KOPT-K1 (cell line): ENCODE results near the gene PKP1.

Source experiments
- H3K27ac ChIP-seq: fragments of 200-600 bp; sonication (generic); 2 replicates; pipeline ENCODE4 v1.5.1; 2016; ENCODE audit warnings: antibody characterized with exemption, mild to moderate bottlenecking, low read depth, low read length; ENCODE audit not compliant: poor library complexity, severe bottlenecking
- H3K36me3 ChIP-seq: fragments of 200-600 bp; sonication (generic); 2 replicates; pipeline ENCODE4 v1.5.1; 2017; ENCODE audit warnings: antibody characterized with exemption, mild to moderate bottlenecking, low read length, moderate library complexity; ENCODE audit not compliant: insufficient read depth
- H3K9me3 ChIP-seq: fragments of 200-600 bp; sonication (generic); 2 replicates; pipeline ENCODE4 v1.5.1; 2017; ENCODE audit warnings: antibody characterized with exemption, low read length, mild to moderate bottlenecking; ENCODE audit not compliant: insufficient read depth, poor library complexity, severe bottlenecking

PKP1 gene

DNA sequence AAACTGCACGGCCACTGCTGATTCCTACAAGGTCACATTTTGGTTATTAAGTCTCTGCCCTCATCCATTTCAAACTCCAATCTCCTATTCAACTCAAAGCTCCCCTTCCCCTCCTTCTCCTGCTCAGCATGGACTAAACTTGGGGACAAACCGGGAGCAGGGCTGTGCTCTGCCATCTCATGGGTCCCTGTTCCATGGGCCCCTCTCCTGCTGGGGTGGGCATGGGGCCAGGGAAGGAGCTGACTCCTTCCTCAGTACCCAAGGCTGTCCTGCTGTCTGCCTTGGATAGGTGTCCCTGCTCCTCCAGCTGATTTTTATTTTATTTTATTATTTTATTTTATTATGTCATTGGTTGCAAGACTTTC, 67.0 kb downstream of the PKP1 start:
- Histone ChIP-seq H3K27ac (no peak overlapping the region), H3K36me3 (no peaks in the 10 kb centered on the region), H3K9me3 (no peaks in the 10 kb centered on the region)

DNA sequence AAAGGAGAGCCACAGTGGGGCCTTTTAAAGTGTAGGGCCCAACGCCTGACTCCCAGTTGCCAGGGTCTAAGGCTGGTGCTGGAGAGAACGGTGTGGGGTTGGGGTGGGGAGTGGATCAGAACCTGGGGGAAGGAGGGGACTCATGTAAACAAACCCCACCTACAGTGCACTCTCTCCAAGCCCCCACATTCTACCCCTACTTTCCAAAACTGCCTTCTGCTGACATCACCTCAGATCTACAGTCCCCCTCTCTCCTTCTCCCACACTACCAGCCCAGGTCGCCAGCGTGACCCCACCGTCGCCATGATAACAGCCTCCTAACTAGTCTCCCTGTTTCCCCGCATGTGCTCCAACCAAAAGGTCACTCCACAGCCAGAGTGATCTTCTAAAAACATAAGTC, 67.6 kb downstream of the PKP1 start:
- H3K27ac ChIP-seq = no peak overlapping the region
- no peaks in the 10 kb centered on the region for H3K9me3 ChIP-seq
- no peaks in the 10 kb centered on the region for H3K36me3 ChIP-seq

DNA sequence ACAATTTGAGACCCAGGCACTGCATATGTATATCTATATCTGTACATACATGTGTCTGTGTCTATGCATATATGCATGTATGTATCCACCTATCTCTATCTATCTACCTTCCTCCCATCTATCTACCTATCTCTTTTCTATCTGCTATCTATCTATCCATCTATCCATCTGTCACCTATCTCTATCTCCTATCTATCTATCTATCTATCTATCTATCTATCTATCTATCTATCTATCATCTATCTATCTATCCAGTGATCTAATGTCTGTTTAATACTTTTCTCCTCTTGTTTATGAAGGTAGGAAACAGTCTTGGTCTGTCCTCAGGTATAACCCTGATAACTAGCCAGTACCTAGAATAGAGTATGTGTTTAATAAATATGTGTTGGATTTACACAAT, 68.3 kb downstream of the PKP1 start:
- Histone ChIP-seq H3K9me3 (no peaks in the 10 kb centered on the region), H3K27ac (no peak overlapping the region), H3K36me3 (no peaks in the 10 kb centered on the region)

DNA sequence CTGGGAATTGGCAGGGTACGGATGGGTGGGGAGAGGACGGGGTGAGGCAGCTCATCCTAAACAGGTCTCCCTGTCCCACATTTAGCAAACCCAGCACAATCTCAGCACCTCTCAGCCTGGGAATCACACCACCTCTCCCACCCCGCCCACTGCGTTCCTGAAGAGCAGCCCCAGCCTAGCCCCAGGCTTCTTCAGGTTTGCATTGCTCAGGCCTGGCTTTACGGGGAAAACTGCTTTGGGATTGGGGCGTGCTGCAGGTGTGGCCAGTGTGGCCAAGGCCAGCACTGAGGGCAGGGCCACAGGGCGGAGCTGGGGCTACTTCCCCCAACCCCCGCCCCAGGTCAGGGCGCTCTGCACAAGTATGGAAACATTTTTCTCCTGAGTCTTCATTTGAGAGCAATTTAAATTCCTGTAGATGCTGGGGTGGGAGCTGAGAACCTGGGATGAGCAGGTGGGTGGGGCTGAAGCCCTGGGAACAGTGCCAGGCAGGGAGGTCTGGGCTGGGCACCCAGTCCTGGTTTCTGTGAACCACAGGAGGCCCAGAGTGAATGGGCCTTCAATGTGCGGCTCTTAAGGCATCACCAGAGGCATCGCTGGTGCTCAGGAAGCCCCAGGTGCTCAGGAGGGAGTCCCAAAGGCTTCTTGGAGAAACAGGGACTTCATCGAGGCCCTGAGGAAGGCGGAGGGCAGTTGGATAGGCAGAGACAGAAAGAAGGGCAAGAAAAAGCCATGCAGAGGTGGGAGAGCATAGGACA, 70.1 kb downstream of the PKP1 start:
- Histone ChIP-seq H3K27ac (no peak overlapping the region), H3K9me3 (no peaks in the 10 kb centered on the region), H3K36me3 (no peaks in the 10 kb centered on the region)

DNA sequence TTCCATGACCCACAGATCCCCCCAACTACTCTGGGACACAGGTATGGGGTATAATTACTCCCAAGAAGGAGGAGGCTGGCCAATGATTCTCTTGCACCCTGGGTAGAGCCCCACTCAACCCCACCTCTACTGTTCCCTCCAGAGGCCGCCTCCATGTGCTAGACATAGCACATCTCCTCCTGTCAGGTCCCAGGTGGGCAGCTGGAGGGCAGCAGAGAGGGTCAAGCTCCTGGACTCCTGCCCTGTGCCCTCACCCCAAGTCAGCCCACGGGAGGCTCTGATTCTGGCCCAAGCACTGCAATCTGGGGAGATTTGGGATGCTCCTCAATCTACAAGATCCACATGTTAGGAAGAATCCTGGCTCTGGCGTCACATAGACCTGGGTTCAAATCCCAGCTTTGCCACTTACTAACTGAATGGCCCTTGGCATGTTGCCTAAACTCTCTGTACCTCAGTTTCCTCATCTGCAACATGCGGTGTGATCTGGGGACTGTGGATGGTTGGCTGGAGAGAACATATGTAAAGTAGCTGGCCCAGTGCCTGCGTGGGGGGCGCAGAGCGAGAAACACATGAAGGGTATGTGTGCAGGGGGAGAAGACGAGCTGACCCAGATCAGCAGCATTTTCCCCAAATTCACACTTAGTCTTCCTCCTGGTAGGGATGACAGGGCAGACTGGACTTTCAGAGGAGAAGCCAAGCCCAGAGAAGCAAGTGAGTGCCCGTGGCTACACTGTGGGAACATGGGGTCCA, 71.0 kb downstream of the PKP1 start:
- H3K36me3 ChIP-seq = no peaks in the 10 kb centered on the region
- no peaks in the 10 kb centered on the region for H3K9me3 ChIP-seq
- no peak overlapping the region for H3K27ac ChIP-seq

DNA sequence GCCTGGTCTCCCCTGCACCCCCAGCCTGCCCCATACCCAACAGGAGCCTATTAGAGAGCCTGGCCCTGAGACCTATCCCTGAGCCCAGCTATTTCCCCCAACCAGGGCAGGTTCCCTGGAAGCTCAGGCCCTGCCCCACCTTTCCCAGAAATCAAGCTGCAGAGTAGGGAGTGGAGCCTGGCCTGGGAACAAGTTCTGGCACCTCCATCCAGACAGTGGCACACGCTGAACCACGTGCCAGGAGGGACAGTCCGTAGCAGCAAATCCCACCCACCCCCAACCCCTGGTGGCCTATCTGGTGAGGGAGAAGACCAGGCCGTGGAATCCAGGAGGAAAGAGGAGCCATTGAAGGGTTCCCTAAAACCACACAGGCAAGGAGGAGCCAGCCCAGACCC, 71.6 kb downstream of the PKP1 start:
- Histone ChIP-seq H3K36me3 (no peaks in the 10 kb centered on the region), H3K9me3 (no peaks in the 10 kb centered on the region), H3K27ac (no peak overlapping the region)

DNA sequence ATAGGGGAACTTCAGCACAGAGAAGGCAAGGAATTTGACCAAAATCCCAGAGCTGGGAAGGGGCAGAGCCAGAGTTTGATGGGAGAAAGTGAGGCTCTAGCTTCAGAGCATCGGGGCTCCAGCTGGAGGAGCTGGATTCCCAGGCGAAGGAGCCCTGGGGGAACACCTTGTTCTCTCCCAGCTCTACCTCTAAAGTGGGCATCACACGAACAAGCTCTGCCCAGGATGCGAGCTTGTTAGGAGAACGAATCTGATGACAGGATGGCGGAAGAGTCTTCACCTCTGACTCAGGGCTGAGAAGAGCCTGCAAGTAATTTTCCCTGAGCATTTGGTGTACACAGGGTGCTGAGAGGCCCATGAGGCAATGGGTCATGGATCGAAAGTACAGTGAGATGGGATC, 72.2 kb downstream of the PKP1 start:
- Histone ChIP-seq H3K9me3 (no peaks in the 10 kb centered on the region), H3K27ac (no peak overlapping the region), H3K36me3 (no peaks in the 10 kb centered on the region)

DNA sequence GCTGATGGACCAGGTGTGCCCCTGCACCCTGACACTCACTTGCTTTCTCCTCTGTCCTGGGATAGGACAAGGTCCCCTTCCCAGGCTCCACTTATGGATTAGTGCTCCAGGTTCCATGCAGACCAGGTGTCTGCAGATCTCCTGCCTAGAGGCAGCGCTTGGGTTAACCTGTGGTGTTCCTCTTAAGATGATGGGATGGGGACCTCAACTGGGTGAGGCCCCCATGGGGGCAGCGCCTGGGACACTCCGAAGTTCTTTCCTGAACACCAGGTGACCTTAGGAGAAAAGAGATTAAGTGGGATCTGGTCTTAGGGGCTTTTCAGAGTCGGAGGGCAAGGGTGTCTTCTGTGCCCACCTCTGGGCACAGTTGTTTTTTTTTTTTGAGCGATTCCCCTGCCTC, 72.9 kb downstream of the PKP1 start:
- Histone ChIP-seq H3K27ac (no peak overlapping the region), H3K36me3 (no peaks in the 10 kb centered on the region), H3K9me3 (no peaks in the 10 kb centered on the region)

DNA sequence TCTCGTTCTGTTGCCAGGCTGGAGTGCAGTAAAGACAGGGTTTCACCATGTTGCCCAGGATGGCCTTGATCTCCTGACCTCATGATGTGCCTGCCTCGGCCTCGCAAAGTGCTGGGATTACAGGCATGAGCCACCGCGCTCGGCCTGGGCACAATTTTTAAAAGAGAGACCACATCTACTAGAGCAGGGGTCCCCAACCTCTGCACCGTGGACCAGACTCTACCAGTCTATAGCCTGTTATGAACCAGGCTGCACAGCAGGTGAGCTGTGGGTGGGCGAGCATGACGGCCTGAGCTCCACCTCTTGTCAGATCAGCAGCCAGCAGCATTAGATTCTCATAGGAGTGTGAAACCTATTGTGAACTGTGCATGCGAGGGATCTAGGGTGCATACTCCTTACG, 73.4 kb downstream of the PKP1 start:
- H3K36me3 ChIP-seq = no peaks in the 10 kb centered on the region
- no peak overlapping the region for H3K27ac ChIP-seq
- H3K9me3 ChIP-seq = no peaks in the 10 kb centered on the region

DNA sequence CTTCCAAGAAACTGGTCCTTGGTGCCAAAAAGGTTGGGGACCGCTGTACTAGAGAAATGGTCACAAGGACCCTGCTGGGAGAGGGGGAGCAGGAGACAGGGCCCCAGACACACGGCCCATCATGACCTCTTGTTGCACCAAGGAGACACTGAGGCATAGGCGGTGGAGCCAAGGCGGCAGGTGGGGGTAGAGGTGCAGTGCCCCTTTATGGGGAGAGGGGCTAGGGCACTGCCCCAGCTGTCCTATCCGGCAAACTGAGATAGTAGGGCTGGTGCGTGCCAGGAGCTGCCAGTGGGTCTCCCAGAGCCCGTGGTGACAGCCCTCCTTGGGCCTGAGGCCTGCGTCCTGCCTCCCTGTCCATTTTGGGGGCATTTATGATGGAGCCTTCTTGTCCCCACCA, 73.9 kb downstream of the PKP1 start:
- Histone ChIP-seq H3K9me3 (no peaks in the 10 kb centered on the region), H3K36me3 (no peaks in the 10 kb centered on the region), H3K27ac (no peak overlapping the region)

DNA sequence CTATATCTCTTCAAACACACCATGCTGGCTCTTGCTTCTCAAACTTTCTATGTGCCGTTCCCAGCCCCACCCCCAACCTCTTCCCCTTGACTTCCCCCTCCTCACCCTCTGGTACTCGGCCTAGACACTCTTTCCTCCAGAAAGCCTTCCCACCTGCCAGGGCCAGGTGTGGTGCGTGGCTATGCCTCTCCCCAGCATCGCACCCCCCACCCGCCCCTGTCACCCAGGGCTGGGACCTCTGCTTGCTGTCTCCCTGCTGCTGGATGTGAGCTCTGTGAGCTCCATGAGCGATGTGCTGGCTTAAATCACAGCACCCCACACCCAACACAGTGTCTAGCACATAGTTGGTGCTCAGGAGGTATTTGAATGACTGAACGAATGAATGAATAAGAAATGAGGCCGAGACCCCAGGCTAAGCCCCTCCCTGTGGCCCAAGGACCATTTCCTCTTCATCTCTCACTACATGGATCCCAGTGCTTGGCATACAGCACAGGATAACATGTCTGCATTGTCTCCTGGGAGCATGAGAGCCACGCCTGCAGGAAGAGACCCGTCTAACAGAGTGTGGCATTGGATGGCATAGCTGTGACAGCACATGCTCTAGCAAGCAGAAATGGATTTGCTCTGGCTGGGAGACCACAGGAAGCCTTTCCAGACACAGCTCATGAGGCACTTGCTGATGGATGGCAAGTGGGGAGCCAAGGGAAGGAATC, 74.5 kb downstream of the PKP1 start:
- Histone ChIP-seq H3K36me3 (no peaks in the 10 kb centered on the region), H3K9me3 (no peaks in the 10 kb centered on the region), H3K27ac (no peak overlapping the region)

DNA sequence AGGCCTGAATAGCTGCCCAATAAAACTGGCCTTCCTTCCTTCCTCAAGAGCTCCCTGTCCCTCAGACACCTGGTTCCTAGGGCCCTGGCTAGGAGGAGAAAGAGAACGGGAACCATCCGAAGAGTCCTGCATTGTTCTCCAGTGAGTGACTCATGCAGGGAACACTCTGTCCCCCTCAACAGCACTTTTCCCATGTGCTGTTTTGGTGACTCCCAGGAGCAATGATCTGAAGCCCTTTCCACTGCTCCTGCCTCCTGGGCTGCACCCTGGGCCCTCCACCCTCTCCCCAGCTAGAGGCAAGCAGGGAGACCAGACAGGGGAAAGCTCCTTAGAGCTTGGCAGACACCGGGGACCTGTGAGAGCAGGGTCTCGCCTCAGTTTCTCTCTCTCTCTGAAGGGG, 75.3 kb downstream of the PKP1 start:
- no peak overlapping the region for H3K27ac ChIP-seq
- H3K9me3 ChIP-seq = no peaks in the 10 kb centered on the region
- no peaks in the 10 kb centered on the region for H3K36me3 ChIP-seq

DNA sequence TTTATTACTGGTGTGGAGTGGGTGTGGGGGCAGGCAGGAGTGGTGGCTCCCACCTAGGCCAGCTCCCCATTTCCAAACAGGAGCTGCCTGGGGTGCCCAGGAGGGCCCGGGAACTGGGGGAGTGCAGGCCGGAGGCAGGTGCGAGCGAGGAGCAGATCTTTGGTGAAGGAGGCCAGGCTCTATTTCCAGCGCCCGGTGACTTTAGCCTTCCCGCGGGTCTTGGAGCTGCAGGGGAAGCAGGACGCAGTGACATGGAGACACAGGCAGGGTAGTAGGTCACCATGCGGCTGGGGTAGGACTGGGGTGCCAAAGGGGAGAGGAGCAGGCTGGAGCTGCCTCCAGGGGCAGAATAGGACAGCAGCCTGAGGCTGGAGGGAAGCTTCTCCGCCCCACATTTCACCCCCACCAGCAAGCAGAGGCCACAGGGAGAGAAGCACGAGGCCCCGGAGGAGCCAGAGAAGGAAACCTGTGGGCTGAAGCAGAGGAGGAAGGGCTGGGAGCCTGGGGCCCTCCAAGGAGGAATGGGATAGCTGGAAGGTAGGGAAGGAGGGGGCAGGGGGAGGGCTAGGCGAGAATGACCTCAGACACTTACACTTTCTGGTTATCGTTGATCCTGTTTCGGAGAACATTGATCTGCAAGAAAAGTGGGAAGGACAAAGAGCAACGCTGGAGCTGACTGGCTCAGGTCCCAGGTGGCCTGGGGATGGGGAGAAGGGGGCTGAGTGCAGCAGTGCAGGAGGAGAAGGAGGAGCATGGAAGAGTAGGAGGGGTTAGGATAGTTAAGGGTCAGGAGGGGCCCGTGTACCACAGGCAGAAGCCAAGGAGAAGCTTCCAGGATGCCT, 75.9 kb downstream of the PKP1 start:
- Histone ChIP-seq H3K9me3 (no peaks in the 10 kb centered on the region), H3K27ac (no peak overlapping the region)

DNA sequence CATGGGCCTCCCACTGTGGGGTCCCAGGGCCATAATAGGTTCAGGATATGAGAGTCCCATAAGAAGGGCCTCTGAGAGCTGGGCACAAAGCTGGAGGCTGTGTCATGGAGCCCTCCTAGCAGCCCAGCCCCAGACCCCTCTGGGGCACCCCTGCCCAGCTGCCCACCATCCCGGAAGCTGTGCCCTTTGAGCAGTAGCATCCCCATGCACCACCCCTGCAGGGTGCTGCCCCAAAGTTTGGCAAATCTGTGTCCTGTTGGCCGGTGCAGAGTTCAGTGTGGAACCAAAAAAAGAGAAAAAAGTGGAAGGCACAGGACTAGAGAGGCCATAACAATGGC, 76.5 kb downstream of the PKP1 start:
- H3K9me3 ChIP-seq = no peaks in the 10 kb centered on the region
- H3K36me3 ChIP-seq = no peaks in the 10 kb centered on the region
- H3K27ac ChIP-seq = no peak overlapping the region

More for the DNA sequence above, 75.9 kb downstream of the PKP1 start:
- H3K36me3 ChIP-seq = no peaks in the 10 kb centered on the region

DNA sequence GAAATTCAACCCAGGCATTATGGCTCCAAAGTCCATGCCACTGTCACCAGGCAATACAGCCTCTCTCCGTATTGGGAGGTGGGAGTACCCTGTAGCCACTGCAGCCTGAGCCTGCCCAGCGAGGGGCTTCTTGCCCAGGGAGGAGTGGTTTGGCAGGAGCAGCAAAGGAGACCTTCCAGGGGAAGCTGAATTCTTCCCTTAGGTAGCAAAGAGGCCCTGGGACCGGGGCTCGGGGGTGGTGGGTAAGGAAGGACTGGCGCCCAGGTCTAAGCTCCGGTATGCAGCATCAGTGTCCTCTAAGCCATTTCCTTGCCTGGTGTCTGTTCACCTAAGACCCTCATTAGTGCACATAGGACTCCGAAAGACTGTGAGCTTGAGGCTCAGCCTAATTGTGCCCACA, 77.2 kb downstream of the PKP1 start:
- no peaks in the 10 kb centered on the region for H3K9me3 ChIP-seq
- no peaks in the 10 kb centered on the region for H3K36me3 ChIP-seq
- no peak overlapping the region for H3K27ac ChIP-seq
